ENCODE results near the gene SLC26A2.

DNA sequence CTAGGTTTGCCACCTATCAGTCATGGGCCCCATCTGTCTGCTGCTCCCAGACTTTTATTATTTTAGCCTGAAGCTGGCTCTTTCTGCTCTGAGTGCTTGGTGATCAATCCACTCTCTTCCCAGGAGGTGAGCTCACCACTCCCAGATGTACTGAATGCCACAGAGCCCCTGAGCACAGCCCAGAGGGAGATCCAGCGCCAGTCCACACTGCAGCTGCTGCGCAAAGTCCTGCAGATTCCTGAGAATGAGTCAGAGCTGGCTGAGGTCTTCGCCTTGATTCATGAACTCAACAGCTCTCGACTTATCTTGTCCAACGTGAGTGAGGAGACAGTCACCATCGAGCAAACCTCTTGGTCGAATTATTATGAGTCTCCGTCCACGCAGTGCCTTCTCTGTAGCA is 76.0 kb downstream of the SLC26A2 start:
- no peak for TF ChIP-seq TAF1 (IDR thresholded peaks at IDR 0.05; ENCODE audit: borderline replicate concordance, low read depth, low read length)
- no peak for TF ChIP-seq POLR2AphosphoS5 (IDR thresholded peaks at IDR 0.05; ENCODE audit: low read depth, low read length)
- TF ChIP-seq POLR2A (IDR thresholded peaks at IDR 0.05; ENCODE audit: low read depth, low read length) = no peak

Data from GM12892 (cell line).